ENCODE measurements around the gene WSB1. TPM values are rescaled to one million over a fixed set of nuclear protein-coding genes. Genes with fewer than 3 reads are reported as not detected.

Gene WSB1
- total RNA-seq, 2 donors from 2014 or later, result 181 to 211 TPM

GRCh38 chr17:27339836-27340550 lies 46.1 kb downstream of the WSB1 start:
- peak in 1 of 2 donors; percentile 27 for DNase-seq (ENCODE audit: low spot score in 2 of 2)
- Mint-ChIP-seq H3K9me3 (no peaks in the 10 kb centered on the region), H3K36me3 (no peaks in the 10 kb centered on the region), H3K27ac (no peak overlapping the region)
- ATAC-seq, result peak; percentile 68 to 92

GRCh38 chr17:27340575-27340974 lies 46.7 kb downstream of the WSB1 start:
- Mint-ChIP-seq H3K27ac (no peak overlapping the region), H3K36me3 (no peaks in the 10 kb centered on the region), H3K9me3 (no peaks in the 10 kb centered on the region)
- ATAC-seq, result no peak
- no peak for DNase-seq (ENCODE audit: low spot score in 2 of 2)

- no peaks in the 10 kb centered on the region for H3K9me3 Mint-ChIP-seq
- ATAC-seq, result no peak
- no peak overlapping the region for H3K27ac Mint-ChIP-seq
- no peak for DNase-seq (ENCODE audit: low spot score in 2 of 2)
- no peaks in the 10 kb centered on the region for H3K36me3 Mint-ChIP-seq
Observed at GRCh38 chr17:27341041-27341471, 47.1 kb downstream of the WSB1 start.

GRCh38 chr17:27342059-27342458 lies 48.1 kb downstream of the WSB1 start:
- Mint-ChIP-seq H3K27ac (no peak overlapping the region), H3K36me3 (no peaks in the 10 kb centered on the region), H3K9me3 (no peaks in the 10 kb centered on the region)
- ATAC-seq (no peak), DNase-seq (ENCODE audit: low spot score in 2 of 2) (no peak)

- H3K9me3 Mint-ChIP-seq, result no peaks in the 10 kb centered on the region
Observed at GRCh38 chr17:27343294-27343693, 49.4 kb downstream of the WSB1 start.

GRCh38 chr17:27343977-27344607 lies 50.2 kb downstream of the WSB1 start:
- ATAC-seq, result no peak

More at GRCh38 chr17:27343294-27343693, 49.4 kb downstream of the WSB1 start:
- Mint-ChIP-seq H3K27ac (no peak overlapping the region), H3K36me3 (no peaks in the 10 kb centered on the region)
- ATAC-seq, result no peak
- DNase-seq (ENCODE audit: low spot score in 2 of 2), result no peak

GRCh38 chr17:27345141-27345904 lies 51.4 kb downstream of the WSB1 start:
- H3K36me3 Mint-ChIP-seq, result no peaks in the 10 kb centered on the region
- H3K9me3 Mint-ChIP-seq, result no peaks in the 10 kb centered on the region
- no peak overlapping the region for H3K27ac Mint-ChIP-seq
- DNase-seq (ENCODE audit: low spot score in 2 of 2) (no peak), ATAC-seq (no peak)

More at GRCh38 chr17:27343977-27344607, 50.2 kb downstream of the WSB1 start:
- Mint-ChIP-seq H3K36me3 (no peaks in the 10 kb centered on the region), H3K9me3 (no peaks in the 10 kb centered on the region), H3K27ac (peak overlapping the region in 1 of 2 donors; percentile 22)
- DNase-seq (ENCODE audit: low spot score in 2 of 2), result no peak

- no peaks in the 10 kb centered on the region for H3K36me3 Mint-ChIP-seq
- no peak overlapping the region for H3K27ac Mint-ChIP-seq
- no peak for DNase-seq (ENCODE audit: low spot score in 2 of 2)
- ATAC-seq, result no peak
- no peaks in the 10 kb centered on the region for H3K9me3 Mint-ChIP-seq
Observed at GRCh38 chr17:27346228-27346899, 52.5 kb downstream of the WSB1 start.

GRCh38 chr17:27348196-27348595 lies 54.3 kb downstream of the WSB1 start:
- no peak for DNase-seq (ENCODE audit: low spot score in 2 of 2)
- ATAC-seq, result no peak
- Mint-ChIP-seq H3K9me3 (no peaks in the 10 kb centered on the region), H3K36me3 (peaks cover 0 to 7% of the 10 kb centered on the region in 2 donors), H3K27ac (no peak overlapping the region)

GRCh38 chr17:27349540-27350021 lies 55.7 kb downstream of the WSB1 start:
- no peak for ATAC-seq

GRCh38 chr17:27351759-27352158 lies 57.8 kb downstream of the WSB1 start:
- Mint-ChIP-seq H3K9me3 (no peaks in the 10 kb centered on the region), H3K36me3 (peaks cover 0 to 7% of the 10 kb centered on the region in 2 donors), H3K27ac (no peak overlapping the region)
- DNase-seq (ENCODE audit: low spot score in 2 of 2), result no peak
- ATAC-seq, result no peak

More at GRCh38 chr17:27349540-27350021, 55.7 kb downstream of the WSB1 start:
- Mint-ChIP-seq H3K27ac (no peak overlapping the region), H3K9me3 (no peaks in the 10 kb centered on the region), H3K36me3 (peaks cover 0 to 7% of the 10 kb centered on the region in 2 donors)
- no peak for DNase-seq (ENCODE audit: low spot score in 2 of 2)

GRCh38 chr17:27352448-27353032 lies 58.6 kb downstream of the WSB1 start:
- no peak for ATAC-seq
- no peak for DNase-seq (ENCODE audit: low spot score in 2 of 2)
- Mint-ChIP-seq H3K9me3 (no peaks in the 10 kb centered on the region), H3K36me3 (peaks cover 0 to 7% of the 10 kb centered on the region in 2 donors), H3K27ac (peak overlapping the region; percentile 44 to 89)

GRCh38 chr17:27353033-27353460 lies 59.1 kb downstream of the WSB1 start:
- Mint-ChIP-seq H3K36me3 (peaks cover 0 to 7% of the 10 kb centered on the region in 2 donors), H3K9me3 (no peaks in the 10 kb centered on the region), H3K27ac (peak overlapping the region; percentile 44 to 89)
- no peak for ATAC-seq
- no peak for DNase-seq (ENCODE audit: low spot score in 2 of 2)

GRCh38 chr17:27353461-27354050 lies 59.6 kb downstream of the WSB1 start:
- ATAC-seq (peak; percentile 91 to 94), DNase-seq (ENCODE audit: low spot score in 2 of 2) (peak; percentile 89 to 92)
- peaks cover 0 to 7% of the 10 kb centered on the region in 2 donors for H3K36me3 Mint-ChIP-seq
- no peaks in the 10 kb centered on the region for H3K9me3 Mint-ChIP-seq
- peak overlapping the region; percentile 89 to 98 for H3K27ac Mint-ChIP-seq

GRCh38 chr17:27354051-27354490 lies 60.2 kb downstream of the WSB1 start:
- peak overlapping the region in 1 of 2 donors; percentile 89 for H3K27ac Mint-ChIP-seq
- no peak for DNase-seq (ENCODE audit: low spot score in 2 of 2)
- peaks cover 0 to 7% of the 10 kb centered on the region in 2 donors for H3K36me3 Mint-ChIP-seq
- no peak for ATAC-seq
- H3K9me3 Mint-ChIP-seq, result no peaks in the 10 kb centered on the region
